Hepatocyte (in vitro differentiated cells): ENCODE measurements around the gene PADI2.

Experiments
- CTCF ChIP-seq: fragments of 200-600 bp; sonication (generic); IDR thresholded peaks from 2 replicates; pipeline ENCODE4 v1.5.1; 2016; ENCODE audit warnings: antibody characterized with exemption, mild to moderate bottlenecking; ENCODE audit not compliant: poor library complexity
- EZH2 ChIP-seq: fragments of 200-600 bp; sonication (generic); IDR thresholded peaks from 2 replicates; pipeline ENCODE4 v1.6.1; 2016; ENCODE audit warnings: antibody characterized with exemption, mild to moderate bottlenecking, borderline replicate concordance
- EZH2phosphoT487 ChIP-seq: fragments of 200-600 bp; sonication (generic); IDR thresholded peaks from one replicate; pipeline ENCODE4 v1.6.1; 2018; ENCODE audit warnings: antibody characterized with exemption, mild to moderate bottlenecking, low read depth, moderate library complexity; ENCODE audit not compliant: unreplicated experiment, severe bottlenecking

- no peak for TF ChIP-seq CTCF
- no peak for TF ChIP-seq EZH2
- no peak for TF ChIP-seq EZH2phosphoT487
These were observed 34.5 kb downstream of the PADI2 start for GRCh38 chr1:17084787-17085186.
